Effector CD4-positive, alpha-beta T cell (primary cell): ENCODE data around the gene ANO5. TPM values are rescaled to one million over a fixed set of nuclear protein-coding genes. Genes with fewer than 3 reads are reported as not detected.

Source experiments
- DNase-seq: peaks from one replicate; pipeline ENCODE4 v3.0.0-alpha.2; 2020
- total RNA-seq: gene quantifications from one replicate; lab custom pipeline; 2026; lab: John Stamatoyannopoulos, UW

The ANO5 gene
- not detected for total RNA-seq

GRCh38 chr11:22192642-22193347 lies at the start of gene ANO5:
Gene ANO5 (plus strand): TSS chr11:22193085. CDS start chr11:22193493, 408 bp downstream.
- no peak for DNase-seq

GRCh38 chr11:22151649-22152197 lies 41.2 kb upstream of the ANO5 start:
- no peak for DNase-seq

- no peak for DNase-seq
Observed at GRCh38 chr11:22157531-22157930, 35.4 kb upstream of the ANO5 start.

- DNase-seq, result no peak
Observed at GRCh38 chr11:22161489-22161888, 31.4 kb upstream of the ANO5 start.

- DNase-seq, result no peak
Observed at GRCh38 chr11:22162756-22163155, 30.1 kb upstream of the ANO5 start.

- DNase-seq, result no peak
Observed at GRCh38 chr11:22163394-22163797, 29.5 kb upstream of the ANO5 start.

GRCh38 chr11:22165087-22165486 lies 27.8 kb upstream of the ANO5 start:
- no peak for DNase-seq

- no peak for DNase-seq
Observed at GRCh38 chr11:22165759-22166513, 26.9 kb upstream of the ANO5 start.

GRCh38 chr11:22169833-22170232 lies 23.1 kb upstream of the ANO5 start:
- no peak for DNase-seq

GRCh38 chr11:22173532-22173931 lies 19.4 kb upstream of the ANO5 start:
- no peak for DNase-seq

- DNase-seq, result no peak
Observed at GRCh38 chr11:22177186-22177585, 15.7 kb upstream of the ANO5 start.

GRCh38 chr11:22179626-22180025 lies 13.3 kb upstream of the ANO5 start:
- no peak for DNase-seq

GRCh38 chr11:22180131-22180530 lies 12.8 kb upstream of the ANO5 start:
- no peak for DNase-seq

- no peak for DNase-seq
Observed at GRCh38 chr11:22189660-22190059, 3.2 kb upstream of the ANO5 start.

GRCh38 chr11:22190827-22191463 lies 1.9 kb upstream of the ANO5 start:
- DNase-seq, result no peak

GRCh38 chr11:22192289-22192641 lies 620 bp upstream of the ANO5 start:
- no peak for DNase-seq

GRCh38 chr11:22193348-22194051 lies 615 bp downstream of the ANO5 start:
- DNase-seq, result no peak

GRCh38 chr11:22194306-22194705 lies 1.4 kb downstream of the ANO5 start:
- DNase-seq, result no peak

GRCh38 chr11:22194907-22195306 lies 2.0 kb downstream of the ANO5 start:
- no peak for DNase-seq

- no peak for DNase-seq
Observed at GRCh38 chr11:22197139-22198005, 4.5 kb downstream of the ANO5 start.

GRCh38 chr11:22199243-22199642 lies 6.4 kb downstream of the ANO5 start:
- DNase-seq, result no peak

GRCh38 chr11:22203281-22203680 lies 10.4 kb downstream of the ANO5 start:
- DNase-seq, result no peak
